Suprapubic skin (tissue), 4 donors: ENCODE results near the gene ZBTB16.

Experiments
- CTCF ChIP-seq, 2 donors: fragments of 200-600 bp in 1 of 2; fragments of 450-650 bp in 1 of 2; sonication (generic) in 1 of 2; IDR thresholded peaks; one replicate each; pipeline ENCODE4 v1.5.1; 2016 to 2019; ENCODE audit warnings: antibody characterized with exemption in 2 of 2, mild to moderate bottlenecking in 1 of 2, moderate library complexity in 1 of 2
- EP300 ChIP-seq: sonication (generic); formaldehyde crosslinking; IDR thresholded peaks from one replicate; pipeline ENCODE4 v1.6.1; 2017; ENCODE audit warnings: antibody characterized with exemption
- POLR2A ChIP-seq, 2 donors: fragments of 450-650 bp; IDR thresholded peaks; one replicate each; pipeline ENCODE4 v1.6.1; 2017; ENCODE audit warnings: antibody characterized with exemption in 2 of 2, mild to moderate bottlenecking in 2 of 2, moderate library complexity in 2 of 2
- POLR2AphosphoS5 ChIP-seq, 3 donors: sonication (generic); formaldehyde crosslinking; IDR thresholded peaks; one replicate each; pipeline ENCODE4 v1.6.1; 2017; ENCODE audit warnings: antibody characterized with exemption in 3 of 3

GRCh38 chr11:114226356-114226755 is 166.8 kb downstream of the ZBTB16 start:
- TF ChIP-seq CTCF (IDR thresholded peaks at IDR 0.05) (no peak), EP300 (no peak), POLR2A (IDR thresholded peaks at IDR 0.05) (no peak), POLR2AphosphoS5 (IDR thresholded peaks at IDR 0.05) (no peak)
